HEK293 (cell line): ENCODE measurements around the gene NEURL4.

Experiments used
- CTCF ChIA-PET: fragments of 350-600 bp; formaldehyde crosslinking; extraction: SDS; loops from one replicate; lab custom pipeline; 2021; ENCODE audit warnings: antibody characterized with exemption; lab: Yijun Ruan, JAX
- POLR2A ChIA-PET: fragments of 300-600 bp; formaldehyde crosslinking; extraction: SDS; loops from one replicate; lab custom pipeline; 2020; ENCODE audit warnings: antibody characterized with exemption, inconsistent platforms; lab: Yijun Ruan, JAX
- H3K27ac ChIP-seq: fragments of 200-500 bp; sonication (Bioruptor generic); 2 replicates; pipeline ENCODE4 v1.5.1; 2014; ENCODE audit warnings: low read depth, low read length, control low read depth, inconsistent platforms; ENCODE audit errors: extremely low read depth
- H3K36me3 ChIP-seq, 2 experiments: fragments of 200-500 bp in 1 of 2; sonication (Bioruptor generic) in 1 of 2; 1 replicate in 1 of 2; 2 replicates in 1 of 2; pipeline ENCODE4 v1.5.1; 2014 to 2017; ENCODE audit warnings: inconsistent platforms in 2 of 2, low read length in 2 of 2; ENCODE audit not compliant: control insufficient read depth in 2 of 2, insufficient read depth in 1 of 2
- H3K4me1 ChIP-seq: fragments of 200-500 bp; sonication (Bioruptor generic); 2 replicates; pipeline ENCODE4 v1.5.1; 2014; ENCODE audit warnings: mild to moderate bottlenecking, low read length, inconsistent platforms; ENCODE audit not compliant: control insufficient read depth, insufficient read depth
- H3K4me3 ChIP-seq: 2 replicates; pipeline ENCODE4 v1.5.1; 2011; ENCODE audit warnings: low read depth, mild to moderate bottlenecking, control low read depth, low read length, moderate library complexity
- H3K9me3 ChIP-seq: fragments of 200-500 bp; sonication (Bioruptor generic); 2 replicates; pipeline ENCODE4 v1.5.1; 2014; ENCODE audit warnings: low read depth, low read length, inconsistent platforms; ENCODE audit not compliant: control insufficient read depth, insufficient read depth
- IKZF3 ChIP-seq: fragments of 450-650 bp; IDR thresholded peaks from 2 replicates; pipeline ENCODE4 v1.5.0; 2018; ENCODE audit warnings: missing biosample characterization, mild to moderate bottlenecking, missing genetic modification characterization, moderate library complexity
- KLF8 ChIP-seq: fragments of 450-650 bp; formaldehyde crosslinking; IDR thresholded peaks from 2 replicates; pipeline ENCODE4 v1.5.1; 2016; ENCODE audit warnings: missing biosample characterization, missing genetic modification characterization
- OVOL3 ChIP-seq: fragments of 450-650 bp; formaldehyde crosslinking; IDR thresholded peaks from 2 replicates; pipeline ENCODE4 v1.5.1; 2016; ENCODE audit warnings: missing biosample characterization, missing genetic modification characterization
- PRDM1 ChIP-seq: fragments of 450-650 bp; formaldehyde crosslinking; IDR thresholded peaks from 2 replicates; pipeline ENCODE4; 2016; ENCODE audit warnings: missing biosample characterization, missing genetic modification characterization
- RBAK ChIP-seq: fragments of 450-650 bp; formaldehyde crosslinking; IDR thresholded peaks from 2 replicates; pipeline ENCODE4 v1.5.1; 2016; ENCODE audit warnings: missing biosample characterization, missing genetic modification characterization
- SCRT2 ChIP-seq: fragments of 450-650 bp; formaldehyde crosslinking; IDR thresholded peaks from 2 replicates; pipeline ENCODE4 v1.5.1; 2016; ENCODE audit warnings: missing biosample characterization, missing genetic modification characterization
- SETDB1 ChIP-seq: IDR thresholded peaks from one replicate; pipeline ENCODE4 v1.6.1; 2017; ENCODE audit warnings: mild to moderate bottlenecking, low read length, moderate library complexity, mixed read lengths; ENCODE audit not compliant: insufficient read length
- ZBTB48 ChIP-seq: fragments of 450-650 bp; formaldehyde crosslinking; IDR thresholded peaks from 2 replicates; pipeline ENCODE4 v1.5.1; 2016; ENCODE audit warnings: missing biosample characterization, missing genetic modification characterization
- ZFP69B ChIP-seq: fragments of 450-650 bp; formaldehyde crosslinking; IDR thresholded peaks from 2 replicates; pipeline ENCODE4 v1.5.1; 2016; ENCODE audit warnings: missing biosample characterization, missing genetic modification characterization
- ZNF16 ChIP-seq: fragments of 450-650 bp; formaldehyde crosslinking; IDR thresholded peaks from 2 replicates; pipeline ENCODE4 v1.5.1; 2016; ENCODE audit warnings: low read depth, missing biosample characterization, missing genetic modification characterization
- ZNF169 ChIP-seq: fragments of 450-650 bp; formaldehyde crosslinking; IDR thresholded peaks from 2 replicates; pipeline ENCODE4 v1.5.1; 2016; ENCODE audit warnings: missing biosample characterization, missing genetic modification characterization
- ZNF174 ChIP-seq: fragments of 450-650 bp; formaldehyde crosslinking; IDR thresholded peaks from 2 replicates; pipeline ENCODE4 v1.5.0; 2017; ENCODE audit warnings: missing biosample characterization, mild to moderate bottlenecking, missing genetic modification characterization
- ZNF223 ChIP-seq: fragments of 450-650 bp; formaldehyde crosslinking; IDR thresholded peaks from 2 replicates; pipeline ENCODE4 v1.5.1; 2016; ENCODE audit warnings: missing biosample characterization, missing genetic modification characterization
- ZNF239 ChIP-seq: fragments of 450-650 bp; formaldehyde crosslinking; IDR thresholded peaks from 2 replicates; pipeline ENCODE4 v1.5.1; 2016; ENCODE audit warnings: missing biosample characterization, missing genetic modification characterization
- ZNF350 ChIP-seq: fragments of 450-650 bp; formaldehyde crosslinking; IDR thresholded peaks from 2 replicates; pipeline ENCODE4 v1.5.0; 2017; ENCODE audit warnings: missing biosample characterization, mild to moderate bottlenecking, missing genetic modification characterization
- ZNF391 ChIP-seq: fragments of 450-650 bp; formaldehyde crosslinking; IDR thresholded peaks from 2 replicates; pipeline ENCODE4 v1.5.1; 2016; ENCODE audit warnings: low read depth, missing biosample characterization, missing genetic modification characterization, borderline replicate concordance
- ZNF544 ChIP-seq: fragments of 450-650 bp; formaldehyde crosslinking; IDR thresholded peaks from 2 replicates; pipeline ENCODE4 v1.5.0; 2017; ENCODE audit warnings: missing biosample characterization, missing genetic modification characterization
- ZNF558 ChIP-seq: fragments of 450-650 bp; formaldehyde crosslinking; IDR thresholded peaks from 2 replicates; pipeline ENCODE4 v1.5.1; 2016; ENCODE audit warnings: missing biosample characterization, missing genetic modification characterization
- ZNF560 ChIP-seq: fragments of 450-650 bp; formaldehyde crosslinking; IDR thresholded peaks from 2 replicates; pipeline ENCODE4 v1.5.1; 2017; ENCODE audit warnings: missing biosample characterization, missing genetic modification characterization, borderline replicate concordance
- ZNF664 ChIP-seq: fragments of 450-650 bp; formaldehyde crosslinking; IDR thresholded peaks from 2 replicates; pipeline ENCODE4 v1.5.1; 2016; ENCODE audit warnings: missing biosample characterization, missing genetic modification characterization
- ZNF843 ChIP-seq: fragments of 450-650 bp; formaldehyde crosslinking; IDR thresholded peaks from 2 replicates; pipeline ENCODE4 v1.5.1; 2016; ENCODE audit warnings: missing biosample characterization, missing genetic modification characterization
- ZSCAN23 ChIP-seq: fragments of 450-650 bp; formaldehyde crosslinking; IDR thresholded peaks from 2 replicates; pipeline ENCODE4 v1.5.1; 2016; ENCODE audit warnings: missing biosample characterization, missing genetic modification characterization
- TF ChIP-seq, protein P1 (sequence below): fragments of 450-650 bp; IDR thresholded peaks from 2 replicates; pipeline ENCODE4 v1.5.1; 2018; ENCODE audit warnings: missing biosample characterization, mild to moderate bottlenecking, missing genetic modification characterization
- TF ChIP-seq, protein P2 (sequence below): fragments of 450-650 bp; formaldehyde crosslinking; IDR thresholded peaks from 2 replicates; pipeline ENCODE4 v1.5.1; 2016; ENCODE audit warnings: missing biosample characterization, missing genetic modification characterization, low read depth
- TF ChIP-seq, protein P3 (sequence below): fragments of 450-650 bp; formaldehyde crosslinking; optimal IDR thresholded peaks from 2 replicates; pipeline ENCODE3; 2016; ENCODE audit warnings: missing biosample characterization, mild to moderate bottlenecking, missing genetic modification characterization
- TF ChIP-seq, protein P4 (sequence below): fragments of 450-650 bp; formaldehyde crosslinking; IDR thresholded peaks from 2 replicates; pipeline ENCODE4 v1.5.1; 2016; ENCODE audit warnings: missing biosample characterization, missing genetic modification characterization
- TF ChIP-seq, protein P5 (sequence below): fragments of 450-650 bp; formaldehyde crosslinking; IDR thresholded peaks from 2 replicates; pipeline ENCODE4 v1.5.1; 2017; ENCODE audit warnings: missing biosample characterization, mild to moderate bottlenecking, missing genetic modification characterization, moderate library complexity

The NEURL4 gene

DNA sequence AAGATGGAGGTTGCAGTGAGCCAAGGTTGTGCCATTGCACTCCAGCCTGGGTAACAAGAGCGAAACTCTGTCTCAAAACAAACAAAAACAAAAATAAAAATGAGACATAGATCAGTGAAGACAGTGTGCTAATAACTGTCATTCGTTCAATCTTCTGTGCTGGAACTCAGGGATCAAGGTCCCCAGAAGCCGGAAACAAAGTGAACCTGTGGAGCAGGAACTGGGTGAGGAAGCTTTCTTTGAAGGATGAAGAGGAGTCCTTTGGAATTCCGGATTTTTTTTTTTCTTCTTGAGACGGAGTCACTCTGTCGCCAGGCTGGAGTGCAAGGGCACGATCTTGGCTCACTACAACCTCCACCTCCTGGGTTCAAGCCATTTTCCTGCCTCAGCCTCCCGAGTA lies 49.7 kb downstream of the NEURL4 start:
- TF ChIP-seq ZSCAN23 (tag by site-specific recombination), result no peak
- TF ChIP-seq IKZF3, result no peak
- no peak for TF ChIP-seq RBAK (tag by site-specific recombination)
- no peak for TF ChIP-seq SCRT2
- TF ChIP-seq KLF8 (tag by site-specific recombination), result no peak
- no peak for TF ChIP-seq OVOL3 (tag by site-specific recombination)
- TF ChIP-seq ZNF391 (tag by site-specific recombination), result no peak
- no peak for TF ChIP-seq ZNF239
- no peak for TF ChIP-seq ZNF174 (tag by site-specific recombination)
- no peak for TF ChIP-seq PRDM1 (tag by site-specific recombination)
- no peak for TF ChIP-seq ZNF558 (tag by site-specific recombination)
- TF ChIP-seq, protein P1, sequence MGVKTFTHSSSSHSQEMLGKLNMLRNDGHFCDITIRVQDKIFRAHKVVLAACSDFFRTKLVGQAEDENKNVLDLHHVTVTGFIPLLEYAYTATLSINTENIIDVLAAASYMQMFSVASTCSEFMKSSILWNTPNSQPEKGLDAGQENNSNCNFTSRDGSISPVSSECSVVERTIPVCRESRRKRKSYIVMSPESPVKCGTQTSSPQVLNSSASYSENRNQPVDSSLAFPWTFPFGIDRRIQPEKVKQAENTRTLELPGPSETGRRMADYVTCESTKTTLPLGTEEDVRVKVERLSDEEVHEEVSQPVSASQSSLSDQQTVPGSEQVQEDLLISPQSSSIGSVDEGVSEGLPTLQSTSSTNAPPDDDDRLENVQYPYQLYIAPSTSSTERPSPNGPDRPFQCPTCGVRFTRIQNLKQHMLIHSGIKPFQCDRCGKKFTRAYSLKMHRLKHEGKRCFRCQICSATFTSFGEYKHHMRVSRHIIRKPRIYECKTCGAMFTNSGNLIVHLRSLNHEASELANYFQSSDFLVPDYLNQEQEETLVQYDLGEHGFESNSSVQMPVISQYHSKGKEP (tag by site-specific recombination), result no peak
- no peak for TF ChIP-seq ZNF544 (tag by site-specific recombination)
- TF ChIP-seq ZNF169 (tag by site-specific recombination), result no peak
- TF ChIP-seq, protein P2, sequence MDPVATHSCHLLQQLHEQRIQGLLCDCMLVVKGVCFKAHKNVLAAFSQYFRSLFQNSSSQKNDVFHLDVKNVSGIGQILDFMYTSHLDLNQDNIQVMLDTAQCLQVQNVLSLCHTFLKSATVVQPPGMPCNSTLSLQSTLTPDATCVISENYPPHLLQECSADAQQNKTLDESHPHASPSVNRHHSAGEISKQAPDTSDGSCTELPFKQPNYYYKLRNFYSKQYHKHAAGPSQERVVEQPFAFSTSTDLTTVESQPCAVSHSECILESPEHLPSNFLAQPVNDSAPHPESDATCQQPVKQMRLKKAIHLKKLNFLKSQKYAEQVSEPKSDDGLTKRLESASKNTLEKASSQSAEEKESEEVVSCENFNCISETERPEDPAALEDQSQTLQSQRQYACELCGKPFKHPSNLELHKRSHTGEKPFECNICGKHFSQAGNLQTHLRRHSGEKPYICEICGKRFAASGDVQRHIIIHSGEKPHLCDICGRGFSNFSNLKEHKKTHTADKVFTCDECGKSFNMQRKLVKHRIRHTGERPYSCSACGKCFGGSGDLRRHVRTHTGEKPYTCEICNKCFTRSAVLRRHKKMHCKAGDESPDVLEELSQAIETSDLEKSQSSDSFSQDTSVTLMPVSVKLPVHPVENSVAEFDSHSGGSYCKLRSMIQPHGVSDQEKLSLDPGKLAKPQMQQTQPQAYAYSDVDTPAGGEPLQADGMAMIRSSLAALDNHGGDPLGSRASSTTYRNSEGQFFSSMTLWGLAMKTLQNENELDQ (tag by site-specific recombination), result no peak
- no peak for TF ChIP-seq SETDB1
- TF ChIP-seq ZNF223 (tag by site-specific recombination), result no peak
- ChIA-PET CTCF (interaction anchor here (0.6 to 9.0 kb wide), 13 partner anchors 10 to 269 kb away, joined by 3 to 160 read pairs (median 4); partner anchors contain the start of gene ACAP1), POLR2A (interaction anchor here (1.0 kb wide), 1 partner anchor 9 kb away, joined by 3 read pairs; no protein-coding TSS in a partner anchor)
- Histone ChIP-seq H3K9me3 (no peaks in the 10 kb centered on the region), H3K27ac (no peak overlapping the region), H3K36me3 (no peaks in the 10 kb centered on the region; a peak in 1 of 3 replicates), H3K4me3 (no peak overlapping the region), H3K4me1 (peaks cover 9% of the 10 kb centered on the region)

DNA sequence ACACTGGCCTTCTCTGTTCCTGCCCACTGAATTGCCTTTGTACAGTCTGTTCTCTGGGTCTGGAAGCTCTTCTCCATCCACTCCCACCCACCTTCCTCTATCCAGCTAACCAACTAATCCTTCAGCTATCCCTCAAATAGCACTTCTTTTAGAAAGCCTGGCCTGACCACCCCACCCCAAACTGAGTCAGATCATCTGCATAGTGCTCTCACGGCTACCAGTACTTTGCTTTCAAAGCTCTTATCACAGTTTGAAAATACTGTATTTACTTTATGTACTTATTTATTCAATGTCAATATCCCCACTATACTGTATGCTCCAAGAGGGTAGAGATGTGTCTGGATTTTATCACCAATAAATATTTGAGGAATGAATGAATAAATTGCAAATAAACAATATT lies 62.4 kb downstream of the NEURL4 start:
- peaks cover 18% of the 10 kb centered on the region for H3K4me1 ChIP-seq
- no peaks in the 10 kb centered on the region; a peak in 1 of 3 replicates for H3K36me3 ChIP-seq
- ChIA-PET POLR2A (interaction anchor here (0.6 to 1.8 kb wide), 2 partner anchors 10 to 22 kb away, joined by 3 to 5 read pairs; no protein-coding TSS in a partner anchor), CTCF (interaction anchor here (0.6 to 2.4 kb wide), 5 partner anchors 14 to 89 kb away, joined by 3 to 18 read pairs (median 5); partner anchors contain the start of gene SLC2A4)
- no peak overlapping the region for H3K27ac ChIP-seq
- H3K4me3 ChIP-seq, result no peak overlapping the region
- no peaks in the 10 kb centered on the region for H3K9me3 ChIP-seq
- TF ChIP-seq ZNF843 (tag by site-specific recombination) (no peak), ZNF560 (tag by site-specific recombination) (no peak), ZBTB48 (tag by site-specific recombination) (no peak), ZNF16 (tag by site-specific recombination) (no peak), ZNF350 (tag by site-specific recombination) (no peak), ZNF664 (tag by site-specific recombination) (no peak), ZNF169 (tag by site-specific recombination) (no peak), ZFP69B (no peak)
- TF ChIP-seq, protein P3, sequence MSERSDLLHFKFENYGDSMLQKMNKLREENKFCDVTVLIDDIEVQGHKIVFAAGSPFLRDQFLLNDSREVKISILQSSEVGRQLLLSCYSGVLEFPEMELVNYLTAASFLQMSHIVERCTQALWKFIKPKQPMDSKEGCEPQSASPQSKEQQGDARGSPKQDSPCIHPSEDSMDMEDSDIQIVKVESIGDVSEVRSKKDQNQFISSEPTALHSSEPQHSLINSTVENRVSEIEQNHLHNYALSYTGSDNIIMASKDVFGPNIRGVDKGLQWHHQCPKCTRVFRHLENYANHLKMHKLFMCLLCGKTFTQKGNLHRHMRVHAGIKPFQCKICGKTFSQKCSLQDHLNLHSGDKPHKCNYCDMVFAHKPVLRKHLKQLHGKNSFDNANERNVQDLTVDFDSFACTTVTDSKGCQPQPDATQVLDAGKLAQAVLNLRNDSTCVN (tag by site-specific recombination), result no peak
- TF ChIP-seq, protein P4, sequence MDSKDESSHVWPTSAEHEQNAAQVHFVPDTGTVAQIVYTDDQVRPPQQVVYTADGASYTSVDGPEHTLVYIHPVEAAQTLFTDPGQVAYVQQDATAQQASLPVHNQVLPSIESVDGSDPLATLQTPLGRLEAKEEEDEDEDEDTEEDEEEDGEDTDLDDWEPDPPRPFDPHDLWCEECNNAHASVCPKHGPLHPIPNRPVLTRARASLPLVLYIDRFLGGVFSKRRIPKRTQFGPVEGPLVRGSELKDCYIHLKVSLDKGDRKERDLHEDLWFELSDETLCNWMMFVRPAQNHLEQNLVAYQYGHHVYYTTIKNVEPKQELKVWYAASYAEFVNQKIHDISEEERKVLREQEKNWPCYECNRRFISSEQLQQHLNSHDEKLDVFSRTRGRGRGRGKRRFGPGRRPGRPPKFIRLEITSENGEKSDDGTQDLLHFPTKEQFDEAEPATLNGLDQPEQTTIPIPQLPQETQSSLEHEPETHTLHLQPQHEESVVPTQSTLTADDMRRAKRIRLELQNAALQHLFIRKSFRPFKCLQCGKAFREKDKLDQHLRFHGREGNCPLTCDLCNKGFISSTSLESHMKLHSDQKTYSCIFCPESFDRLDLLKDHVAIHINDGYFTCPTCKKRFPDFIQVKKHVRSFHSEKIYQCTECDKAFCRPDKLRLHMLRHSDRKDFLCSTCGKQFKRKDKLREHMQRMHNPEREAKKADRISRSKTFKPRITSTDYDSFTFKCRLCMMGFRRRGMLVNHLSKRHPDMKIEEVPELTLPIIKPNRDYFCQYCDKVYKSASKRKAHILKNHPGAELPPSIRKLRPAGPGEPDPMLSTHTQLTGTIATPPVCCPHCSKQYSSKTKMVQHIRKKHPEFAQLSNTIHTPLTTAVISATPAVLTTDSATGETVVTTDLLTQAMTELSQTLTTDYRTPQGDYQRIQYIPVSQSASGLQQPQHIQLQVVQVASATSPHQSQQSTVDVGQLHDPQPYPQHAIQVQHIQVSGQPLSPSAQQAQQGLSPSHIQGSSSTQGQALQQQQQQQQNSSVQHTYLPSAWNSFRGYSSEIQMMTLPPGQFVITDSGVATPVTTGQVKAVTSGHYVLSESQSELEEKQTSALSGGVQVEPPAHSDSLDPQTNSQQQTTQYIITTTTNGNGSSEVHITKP (tag by site-specific recombination), result no peak
- TF ChIP-seq, protein P5, sequence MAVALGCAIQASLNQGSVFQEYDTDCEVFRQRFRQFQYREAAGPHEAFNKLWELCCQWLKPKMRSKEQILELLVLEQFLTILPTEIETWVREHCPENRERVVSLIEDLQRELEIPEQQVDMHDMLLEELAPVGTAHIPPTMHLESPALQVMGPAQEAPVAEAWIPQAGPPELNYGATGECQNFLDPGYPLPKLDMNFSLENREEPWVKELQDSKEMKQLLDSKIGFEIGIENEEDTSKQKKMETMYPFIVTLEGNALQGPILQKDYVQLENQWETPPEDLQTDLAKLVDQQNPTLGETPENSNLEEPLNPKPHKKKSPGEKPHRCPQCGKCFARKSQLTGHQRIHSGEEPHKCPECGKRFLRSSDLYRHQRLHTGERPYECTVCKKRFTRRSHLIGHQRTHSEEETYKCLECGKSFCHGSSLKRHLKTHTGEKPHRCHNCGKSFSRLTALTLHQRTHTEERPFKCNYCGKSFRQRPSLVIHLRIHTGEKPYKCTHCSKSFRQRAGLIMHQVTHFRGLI (tag by site-specific recombination), result no peak
